Tibial nerve (tissue), 4 donors: ENCODE measurements around the gene GRIK3. TPM values are rescaled to one million over a fixed set of nuclear protein-coding genes. Genes with fewer than 3 reads are reported as not detected.

Source experiments
- DNase-seq, 2 donors: peaks; one replicate each; pipeline ENCODE4 v3.0.0-alpha.2; 2019; ENCODE audit warnings: low spot score in 2 of 2
- H3K27ac ChIP-seq, 4 donors: fragments of 200-600 bp; sonication (generic) in 3 of 4; one replicate each; pipeline ENCODE4 v1.5.1; 2017 to 2019; ENCODE audit warnings: mild to moderate bottlenecking in 1 of 4
- H3K27me3 ChIP-seq, 2 donors: fragments of 200-600 bp; sonication (generic) in 1 of 2; one replicate each; pipeline versions ENCODE4 v1.5.1 to v1.6.0; 2017 to 2019
- H3K36me3 ChIP-seq, 3 donors: fragments of 200-600 bp; sonication (generic); one replicate each; pipeline ENCODE4 v1.5.1; 2018 to 2019
- H3K4me1 ChIP-seq, 4 donors: fragments of 200-600 bp; sonication (generic) in 3 of 4; one replicate each; pipeline ENCODE4 v1.5.1; 2017 to 2019
- H3K4me3 ChIP-seq, 4 donors: fragments of 200-600 bp; sonication (generic) in 3 of 4; one replicate each; pipeline ENCODE4 v1.5.1; 2017 to 2019; ENCODE audit warnings: mild to moderate bottlenecking in 1 of 4, moderate library complexity in 1 of 4
- H3K9me3 ChIP-seq, 4 donors: fragments of 200-600 bp; sonication (generic) in 3 of 4; one replicate each; pipeline ENCODE4 v1.5.1; 2017 to 2019
- EP300 ChIP-seq, 2 donors: sonication (generic); formaldehyde crosslinking; IDR thresholded peaks; one replicate each; pipeline ENCODE4 v1.6.1; 2017; ENCODE audit warnings: antibody characterized with exemption in 2 of 2, mild to moderate bottlenecking in 1 of 2
- POLR2A ChIP-seq, 2 donors: fragments of 450-650 bp; IDR thresholded peaks; one replicate each; pipeline ENCODE4 v1.6.1; 2017; ENCODE audit warnings: antibody characterized with exemption in 2 of 2, mild to moderate bottlenecking in 2 of 2, moderate library complexity in 2 of 2
- WGBS, 2 donors: methylation state at CpG; one replicate each; pipeline ENCODE4 v1.1.5; 2018; 5-methylcytosine and 5-hydroxymethylcytosine counted together
- total RNA-seq, 4 donors: library from RNA; depleted of rRNA; stranded (reverse); fragments of >200 nt; gene quantifications; one replicate each; pipeline ENCODE4 v1.1.0, GENCODE V29; 2016
- TF ChIP-seq, protein P1 (sequence below), 5 experiments: fragments of 200-600 bp in 3 of 5; fragments of 450-650 bp in 2 of 5; sonication (generic) in 3 of 5; IDR thresholded peaks; one replicate each; pipeline ENCODE4 v1.5.1; 2016 to 2019; ENCODE audit warnings: antibody characterized with exemption in 5 of 5, mild to moderate bottlenecking in 3 of 5, moderate library complexity in 2 of 5

GRIK3 gene
- total RNA-seq, 4 donors from 2014 or later, result 12.8 to 26.2 (median 21.7) TPM

DNA sequence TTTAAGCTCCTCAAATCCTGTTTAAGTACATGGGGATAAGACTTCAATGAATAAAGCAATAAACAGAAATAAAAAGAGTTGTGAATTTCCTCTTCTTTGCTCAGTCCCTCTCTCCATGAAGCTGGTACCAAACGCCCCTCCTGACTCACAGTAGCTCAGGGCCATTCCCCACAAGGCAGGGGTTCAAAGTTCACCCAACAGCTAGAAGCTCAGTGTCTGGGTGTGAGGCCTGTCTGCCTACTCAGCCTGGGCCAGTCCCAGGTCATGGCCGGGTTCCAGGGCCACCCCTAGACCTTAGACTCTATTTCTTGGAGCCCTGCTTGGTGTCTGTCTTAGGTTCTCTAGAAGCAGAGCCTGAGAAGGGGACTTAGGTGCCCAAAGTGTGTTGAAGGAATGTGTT is 251.5 kb downstream of the GRIK3 start:
- Histone ChIP-seq H3K4me3 (no peak overlapping the region), H3K4me1 (no peaks in the 10 kb centered on the region), H3K27me3 (no peaks in the 10 kb centered on the region), H3K27ac (no peak overlapping the region), H3K9me3 (no peaks in the 10 kb centered on the region), H3K36me3 (no peaks in the 10 kb centered on the region)
- DNase-seq, result no peak
- TF ChIP-seq POLR2A (IDR thresholded peaks at IDR 0.05), result no peak
- no peak for TF ChIP-seq EP300 (IDR thresholded peaks at IDR 0.05)
- TF ChIP-seq, protein P1, sequence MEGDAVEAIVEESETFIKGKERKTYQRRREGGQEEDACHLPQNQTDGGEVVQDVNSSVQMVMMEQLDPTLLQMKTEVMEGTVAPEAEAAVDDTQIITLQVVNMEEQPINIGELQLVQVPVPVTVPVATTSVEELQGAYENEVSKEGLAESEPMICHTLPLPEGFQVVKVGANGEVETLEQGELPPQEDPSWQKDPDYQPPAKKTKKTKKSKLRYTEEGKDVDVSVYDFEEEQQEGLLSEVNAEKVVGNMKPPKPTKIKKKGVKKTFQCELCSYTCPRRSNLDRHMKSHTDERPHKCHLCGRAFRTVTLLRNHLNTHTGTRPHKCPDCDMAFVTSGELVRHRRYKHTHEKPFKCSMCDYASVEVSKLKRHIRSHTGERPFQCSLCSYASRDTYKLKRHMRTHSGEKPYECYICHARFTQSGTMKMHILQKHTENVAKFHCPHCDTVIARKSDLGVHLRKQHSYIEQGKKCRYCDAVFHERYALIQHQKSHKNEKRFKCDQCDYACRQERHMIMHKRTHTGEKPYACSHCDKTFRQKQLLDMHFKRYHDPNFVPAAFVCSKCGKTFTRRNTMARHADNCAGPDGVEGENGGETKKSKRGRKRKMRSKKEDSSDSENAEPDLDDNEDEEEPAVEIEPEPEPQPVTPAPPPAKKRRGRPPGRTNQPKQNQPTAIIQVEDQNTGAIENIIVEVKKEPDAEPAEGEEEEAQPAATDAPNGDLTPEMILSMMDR (IDR thresholded peaks at IDR 0.05), result no peak
- 34 to 66% methylated on average over 2 of the region's 2 CpGs for WGBS, 2 donors

GRCh38 chr1:36782085-36782484 is 252.2 kb downstream of the GRIK3 start:
- 77 to 83% methylated on average over 6 of the region's 6 CpGs for WGBS, 2 donors

DNA sequence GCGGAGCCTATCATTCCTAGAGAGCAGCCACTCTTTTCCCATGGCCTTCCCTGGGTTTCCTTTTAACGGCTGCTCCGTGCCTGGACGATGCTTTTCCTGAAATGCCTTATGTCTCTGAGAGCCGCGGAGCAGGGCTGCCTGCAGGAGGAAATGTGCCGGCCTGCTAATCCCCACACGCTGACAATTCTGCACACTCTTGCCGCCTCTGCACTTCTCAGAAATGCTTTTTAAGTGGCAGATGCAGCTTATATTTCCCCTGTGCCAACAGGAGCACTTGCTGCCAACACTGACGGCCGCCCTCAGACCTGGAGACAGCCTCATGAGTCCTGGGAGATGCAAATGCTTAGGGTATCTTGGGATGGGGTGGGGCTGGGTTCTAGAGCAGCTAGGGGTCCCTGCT is 253.2 kb downstream of the GRIK3 start:
- Histone ChIP-seq H3K27ac (no peak overlapping the region), H3K36me3 (no peaks in the 10 kb centered on the region), H3K4me1 (peaks cover 0 to 5% (median 0%) of the 10 kb centered on the region in 4 donors), H3K4me3 (no peak overlapping the region), H3K9me3 (no peaks in the 10 kb centered on the region), H3K27me3 (no peaks in the 10 kb centered on the region)
- no peak for DNase-seq
- 65 to 75% methylated on average over 11 of the region's 11 CpGs for WGBS, 2 donors
- TF ChIP-seq EP300 (IDR thresholded peaks at IDR 0.05) (no peak), POLR2A (IDR thresholded peaks at IDR 0.05) (no peak)
- TF ChIP-seq, protein P1 (IDR thresholded peaks at IDR 0.05), result no peak

More at GRCh38 chr1:36782085-36782484, 252.2 kb downstream of the GRIK3 start:
- Histone ChIP-seq H3K4me3 (no peak overlapping the region), H3K27me3 (no peaks in the 10 kb centered on the region), H3K27ac (no peak overlapping the region), H3K9me3 (no peaks in the 10 kb centered on the region), H3K4me1 (peaks cover 0 to 3% (median 0%) of the 10 kb centered on the region in 4 donors), H3K36me3 (no peaks in the 10 kb centered on the region)
- no peak for DNase-seq
- TF ChIP-seq POLR2A (IDR thresholded peaks at IDR 0.05) (no peak), EP300 (IDR thresholded peaks at IDR 0.05) (no peak)
- TF ChIP-seq, protein P1 (IDR thresholded peaks at IDR 0.05), result no peak

DNA sequence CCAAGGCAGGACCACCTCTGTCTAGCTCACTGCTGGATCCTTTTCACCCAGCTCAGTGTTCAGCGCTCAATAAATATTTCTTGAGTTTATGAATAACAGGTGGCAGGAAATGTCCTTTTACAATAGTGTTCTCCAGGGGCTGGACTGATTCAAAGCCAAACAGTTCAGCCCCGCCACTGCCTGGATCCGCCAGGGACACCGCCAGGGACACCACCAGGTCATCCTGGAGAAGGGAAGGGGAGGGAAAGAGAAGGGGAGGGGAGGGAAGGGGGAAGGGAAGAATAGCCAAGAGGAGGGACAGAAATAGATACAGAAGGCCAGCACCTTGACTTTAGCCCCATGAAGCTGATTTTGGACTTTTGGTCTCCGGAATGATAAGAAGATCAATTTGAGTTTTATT is 255.6 kb downstream of the GRIK3 start:
- Histone ChIP-seq H3K36me3 (no peaks in the 10 kb centered on the region), H3K27me3 (peaks cover 0 to 2% of the 10 kb centered on the region in 2 donors), H3K4me3 (no peak overlapping the region), H3K9me3 (no peaks in the 10 kb centered on the region), H3K4me1 (peaks cover 0 to 5% (median 0%) of the 10 kb centered on the region in 4 donors), H3K27ac (no peak overlapping the region)
- WGBS, 2 donors, result 45 to 50% methylated on average over 5 of the region's 5 CpGs
- TF ChIP-seq, protein P1 (IDR thresholded peaks at IDR 0.05), result no peak
- no peak for TF ChIP-seq EP300 (IDR thresholded peaks at IDR 0.05)
- no peak for DNase-seq

DNA sequence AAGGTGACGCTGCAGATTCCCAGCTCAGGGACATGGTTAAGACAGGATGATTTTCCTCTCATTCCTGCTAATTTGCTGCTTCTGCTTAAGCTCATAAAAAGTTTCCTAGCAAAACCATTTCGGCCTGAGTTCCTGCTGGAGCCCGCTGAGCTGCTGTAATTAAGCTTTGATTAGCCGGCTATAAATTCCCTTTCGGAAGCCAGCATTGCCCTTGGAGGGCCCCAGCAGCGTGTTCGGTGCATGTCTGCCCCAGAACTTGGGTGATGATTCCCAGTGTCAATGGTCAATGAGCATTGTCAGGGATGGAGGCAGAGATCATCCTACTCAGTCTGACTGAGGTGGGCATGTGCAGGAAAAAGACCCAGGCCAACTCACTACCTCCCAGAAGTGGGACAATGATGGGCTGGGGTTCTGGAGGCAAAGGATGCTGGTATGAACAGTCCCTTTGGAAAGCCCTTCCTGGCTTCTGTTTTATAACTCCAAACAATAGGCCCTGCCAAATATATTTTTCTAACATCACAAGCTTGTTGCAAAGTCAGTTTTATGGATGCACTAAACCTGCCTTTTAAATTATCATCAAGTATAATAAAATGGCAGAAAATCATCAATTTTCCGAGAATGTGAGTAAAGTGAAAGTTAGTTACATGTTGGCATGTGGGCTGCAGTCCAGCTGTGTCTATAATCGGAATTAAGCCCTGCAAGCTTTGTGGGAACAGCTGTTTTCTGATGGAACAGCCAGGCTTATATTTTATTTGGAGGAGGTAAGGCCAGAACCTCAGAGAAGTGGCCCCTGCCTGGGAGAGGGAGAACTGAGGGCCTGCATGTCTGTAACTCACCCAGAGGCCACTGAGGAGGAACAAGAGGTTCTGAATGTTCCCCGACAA is 257.1 kb downstream of the GRIK3 start:
- H3K36me3 ChIP-seq, result no peaks in the 10 kb centered on the region
- DNase-seq, result no peak
- TF ChIP-seq POLR2A (IDR thresholded peaks at IDR 0.05), result no peak
- TF ChIP-seq, protein P1 (IDR thresholded peaks at IDR 0.05), result no peak
- TF ChIP-seq EP300 (IDR thresholded peaks at IDR 0.05), result no peak
- H3K4me1 ChIP-seq, result peaks cover 0 to 5% (median 0%) of the 10 kb centered on the region in 4 donors
- no peak overlapping the region for H3K4me3 ChIP-seq
- 27 to 28% methylated on average over 10 of the region's 10 CpGs for WGBS, 2 donors
- H3K9me3 ChIP-seq, result no peaks in the 10 kb centered on the region
- H3K27ac ChIP-seq, result no peak overlapping the region
- H3K27me3 ChIP-seq, result peaks cover 0 to 17% of the 10 kb centered on the region in 2 donors
